PFSK-1 (cell line): ENCODE measurements around the gene KANSL1L.

Experiments
- FOXP2 ChIP-seq: optimal IDR thresholded peaks from 2 replicates; pipeline ENCODE3; 2011; ENCODE audit warnings: borderline replicate concordance, control low read depth, inconsistent platforms; ENCODE audit not compliant: insufficient read depth; ENCODE audit errors: extremely low read length, extremely low read depth
- POLR2AphosphoS5 ChIP-seq: IDR thresholded peaks from 2 replicates; pipeline ENCODE4 v1.6.1; 2012; ENCODE audit warnings: low read depth, mild to moderate bottlenecking, control low read depth, low read length, moderate library complexity
- SIN3A ChIP-seq: IDR thresholded peaks from 2 replicates; pipeline ENCODE4 v1.6.1; 2012; ENCODE audit warnings: mild to moderate bottlenecking, low read length, moderate library complexity, borderline replicate concordance; ENCODE audit not compliant: insufficient read depth
- TAF1 ChIP-seq: IDR thresholded peaks from 2 replicates; pipeline ENCODE4 v1.6.1; 2012; ENCODE audit warnings: low read length, control low read depth, borderline replicate concordance; ENCODE audit not compliant: insufficient read depth
- TF ChIP-seq, protein P1 (sequence below), 2 experiments: IDR thresholded peaks; 2 replicates each; pipeline versions ENCODE4 v1.6.1 to v1.8.0; 2011 to 2012; ENCODE audit warnings: low read depth in 2 of 2, low read length in 2 of 2, control low read depth in 1 of 2, inconsistent platforms in 1 of 2, mild to moderate bottlenecking in 1 of 2, moderate library complexity in 1 of 2; ENCODE audit not compliant: insufficient read depth in 1 of 2

DNA sequence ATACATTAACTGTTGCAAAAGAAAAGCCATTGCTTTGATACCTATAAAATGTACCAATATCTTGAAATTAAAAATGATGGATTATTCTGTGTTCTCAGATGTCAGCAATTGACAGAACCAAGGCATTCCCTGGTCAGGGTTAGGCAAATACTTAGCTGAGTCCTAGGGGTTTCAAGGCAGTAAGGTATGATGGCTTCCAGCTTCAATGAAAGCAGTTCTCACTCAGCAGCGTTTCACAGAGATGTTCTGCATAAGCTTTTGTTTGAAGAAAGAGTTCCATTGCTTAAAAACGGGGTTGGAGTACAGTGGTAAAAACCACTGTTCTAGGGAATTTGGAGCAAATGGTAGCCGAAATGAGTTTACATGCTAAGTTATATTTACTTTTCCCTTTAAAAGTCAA, 17.0 kb upstream of the KANSL1L start:
- TF ChIP-seq TAF1 (no peak), POLR2AphosphoS5 (no peak), SIN3A (no peak), FOXP2 (no peak)
- TF ChIP-seq, protein P1, sequence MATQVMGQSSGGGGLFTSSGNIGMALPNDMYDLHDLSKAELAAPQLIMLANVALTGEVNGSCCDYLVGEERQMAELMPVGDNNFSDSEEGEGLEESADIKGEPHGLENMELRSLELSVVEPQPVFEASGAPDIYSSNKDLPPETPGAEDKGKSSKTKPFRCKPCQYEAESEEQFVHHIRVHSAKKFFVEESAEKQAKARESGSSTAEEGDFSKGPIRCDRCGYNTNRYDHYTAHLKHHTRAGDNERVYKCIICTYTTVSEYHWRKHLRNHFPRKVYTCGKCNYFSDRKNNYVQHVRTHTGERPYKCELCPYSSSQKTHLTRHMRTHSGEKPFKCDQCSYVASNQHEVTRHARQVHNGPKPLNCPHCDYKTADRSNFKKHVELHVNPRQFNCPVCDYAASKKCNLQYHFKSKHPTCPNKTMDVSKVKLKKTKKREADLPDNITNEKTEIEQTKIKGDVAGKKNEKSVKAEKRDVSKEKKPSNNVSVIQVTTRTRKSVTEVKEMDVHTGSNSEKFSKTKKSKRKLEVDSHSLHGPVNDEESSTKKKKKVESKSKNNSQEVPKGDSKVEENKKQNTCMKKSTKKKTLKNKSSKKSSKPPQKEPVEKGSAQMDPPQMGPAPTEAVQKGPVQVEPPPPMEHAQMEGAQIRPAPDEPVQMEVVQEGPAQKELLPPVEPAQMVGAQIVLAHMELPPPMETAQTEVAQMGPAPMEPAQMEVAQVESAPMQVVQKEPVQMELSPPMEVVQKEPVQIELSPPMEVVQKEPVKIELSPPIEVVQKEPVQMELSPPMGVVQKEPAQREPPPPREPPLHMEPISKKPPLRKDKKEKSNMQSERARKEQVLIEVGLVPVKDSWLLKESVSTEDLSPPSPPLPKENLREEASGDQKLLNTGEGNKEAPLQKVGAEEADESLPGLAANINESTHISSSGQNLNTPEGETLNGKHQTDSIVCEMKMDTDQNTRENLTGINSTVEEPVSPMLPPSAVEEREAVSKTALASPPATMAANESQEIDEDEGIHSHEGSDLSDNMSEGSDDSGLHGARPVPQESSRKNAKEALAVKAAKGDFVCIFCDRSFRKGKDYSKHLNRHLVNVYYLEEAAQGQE (IDR thresholded peaks at IDR 0.05; ENCODE audit: insufficient read depth in 1 of 2, low read depth in 2 of 2, low read length in 2 of 2): no peak
